Endothelial cell of hepatic sinusoid (primary cell): ENCODE results near the gene CORO2B.

Experiments
- in situ Hi-C: cut with HindIII; loops from 2 replicates; pipeline ENCODE4 v1.10.0; 2017; ENCODE audit warnings: low sequenced_read_pairs

Gene CORO2B

DNA sequence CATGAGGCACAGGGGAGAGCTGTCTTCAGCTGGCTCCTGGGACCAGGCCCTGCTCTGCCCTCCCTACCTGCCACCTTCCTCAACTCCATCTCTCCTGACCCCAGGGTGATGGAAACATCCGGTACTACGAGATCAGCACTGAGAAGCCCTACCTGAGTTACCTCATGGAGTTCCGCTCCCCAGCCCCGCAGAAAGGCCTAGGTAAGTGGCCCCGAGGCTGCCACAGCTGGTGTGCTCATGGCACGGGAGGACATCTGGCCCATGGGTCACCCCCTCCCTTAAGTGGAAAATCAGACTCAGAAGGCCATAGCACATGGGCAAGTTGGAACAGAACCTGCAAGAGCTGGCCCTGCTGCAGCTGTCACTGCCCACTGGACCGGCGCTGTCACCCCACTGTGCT is 136.3 kb downstream of the CORO2B start:
- in situ Hi-C loops: no loop called here

DNA sequence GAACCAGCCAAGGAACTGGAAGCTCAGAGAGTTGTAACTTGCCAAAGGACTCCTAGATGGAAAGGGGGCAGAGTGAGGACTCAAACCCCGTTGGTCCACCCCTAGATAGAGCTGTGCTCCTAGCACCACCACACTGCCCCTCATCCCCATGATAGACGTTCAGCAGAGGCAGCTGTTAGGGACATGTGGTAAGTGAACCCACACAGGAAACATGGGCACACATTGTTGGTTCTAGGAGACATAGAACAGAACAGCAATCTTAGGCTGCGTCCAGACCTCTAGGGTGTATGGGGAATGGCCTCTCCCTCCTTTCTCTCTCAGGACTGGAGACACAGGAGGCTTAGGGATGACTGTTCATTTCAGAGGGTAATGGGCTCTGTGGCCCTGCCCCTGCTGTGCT is 139.2 kb downstream of the CORO2B start:
- in situ Hi-C loops: no loop called here

DNA sequence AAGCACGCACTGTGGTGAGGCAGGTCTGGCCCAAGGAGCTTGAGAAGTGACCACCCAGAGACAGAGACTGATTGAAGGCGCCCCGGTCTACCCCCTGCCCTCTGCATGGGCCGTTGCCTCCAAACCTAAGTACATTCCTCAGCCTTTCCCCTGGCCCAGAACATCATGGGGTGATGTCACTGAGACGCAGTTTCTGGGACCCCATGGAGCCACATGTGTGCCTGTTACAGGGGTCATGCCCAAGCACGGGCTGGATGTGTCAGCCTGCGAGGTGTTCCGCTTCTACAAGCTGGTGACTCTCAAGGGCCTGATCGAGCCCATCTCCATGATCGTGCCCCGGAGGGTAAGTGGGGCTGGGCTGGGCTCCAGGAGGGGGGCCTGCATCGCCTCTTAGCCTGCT is 139.7 kb downstream of the CORO2B start:
- in situ Hi-C loops: no loop called here

GRCh38 chr15:68719051-68719450 is 140.3 kb downstream of the CORO2B start:
- in situ Hi-C loops: no loop called here

- in situ Hi-C loops: no loop called here
These were observed 140.9 kb downstream of the CORO2B start for GRCh38 chr15:68719672-68720071.

- in situ Hi-C loops: no loop called here
These were observed 143.1 kb downstream of the CORO2B start for GRCh38 chr15:68721886-68722285.

DNA sequence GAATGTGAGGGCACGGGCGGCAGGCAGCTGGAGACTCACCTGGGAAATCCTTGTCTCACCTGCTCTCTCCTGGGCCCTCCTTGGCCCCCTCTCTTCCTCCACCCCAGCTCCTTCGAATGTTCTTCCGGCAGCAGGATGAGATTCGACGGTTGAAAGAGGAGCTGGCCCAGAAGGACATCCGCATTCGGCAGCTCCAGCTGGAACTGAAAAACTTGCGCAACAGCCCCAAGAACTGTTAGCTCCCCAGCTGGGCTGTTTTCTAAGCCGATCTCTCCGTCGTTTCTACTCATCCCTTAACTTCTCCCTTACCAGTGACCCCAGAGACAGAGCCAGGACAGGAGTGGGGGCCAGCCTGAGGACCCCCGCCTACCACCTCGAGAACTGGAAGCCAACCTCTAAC is 146.9 kb downstream of the CORO2B start:
- in situ Hi-C loops: no loop called here

- in situ Hi-C loops: no loop called here
These were observed 147.5 kb downstream of the CORO2B start for GRCh38 chr15:68726246-68726645.

DNA sequence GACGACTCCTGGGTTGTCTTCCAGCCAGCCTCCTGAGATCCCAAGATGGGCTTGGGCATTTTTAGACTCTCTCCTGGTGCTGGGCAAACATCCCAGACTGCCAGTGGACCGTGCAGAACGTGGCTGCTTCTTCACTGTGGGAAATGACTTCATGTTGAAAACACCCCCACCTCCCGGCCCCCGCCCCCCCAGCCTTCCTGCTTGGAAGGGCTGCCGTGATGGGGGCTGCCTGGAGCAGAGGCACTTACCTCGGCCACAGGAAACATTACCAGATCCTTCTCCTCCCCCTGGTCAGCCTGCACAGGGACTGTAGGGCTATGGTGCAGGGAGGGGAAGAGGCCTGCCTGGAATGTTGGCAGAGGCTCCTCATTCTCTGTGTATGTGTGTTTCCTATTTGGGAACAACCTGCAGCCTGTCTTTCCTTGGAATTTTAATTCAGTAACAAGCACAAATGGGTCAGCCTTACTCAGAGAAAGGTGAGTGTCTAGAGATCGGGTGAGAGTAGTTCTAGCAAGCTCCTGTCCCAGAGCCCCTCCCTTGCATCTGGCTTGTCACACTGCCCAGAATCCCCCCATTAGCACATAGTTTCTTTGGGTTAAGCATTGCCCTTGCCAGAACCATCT is 151.1 kb downstream of the CORO2B start:
- in situ Hi-C loops: no loop called here

DNA sequence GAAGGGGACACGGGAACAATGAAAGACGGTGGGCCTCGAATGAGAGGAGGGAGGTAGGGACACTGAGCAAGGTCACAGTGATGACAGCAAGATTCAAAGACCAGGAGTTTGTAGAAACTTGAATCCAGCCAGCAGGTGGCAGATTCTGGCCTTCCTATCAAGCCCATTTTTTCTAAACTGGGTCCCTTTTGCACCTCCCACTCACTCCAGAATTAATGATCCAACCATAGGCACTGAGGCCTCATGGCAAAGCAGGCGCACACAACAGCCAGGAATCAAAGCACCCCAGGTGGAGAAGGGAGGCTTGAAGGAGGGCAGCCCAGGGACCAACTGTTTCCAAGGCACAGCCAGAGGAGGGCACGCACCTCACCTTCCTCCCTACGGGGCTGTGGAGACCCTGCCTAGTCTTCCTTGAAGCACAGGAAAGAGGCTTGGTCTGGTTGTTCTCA is 151.7 kb downstream of the CORO2B start:
- in situ Hi-C loops: no loop called here

- in situ Hi-C loops: no loop called here
These were observed 152.4 kb downstream of the CORO2B start for GRCh38 chr15:68730976-68731897.

- in situ Hi-C loops: no loop called here
These were observed 153.7 kb downstream of the CORO2B start for GRCh38 chr15:68732451-68732850.

GRCh38 chr15:68733666-68734065 is 154.9 kb downstream of the CORO2B start:
- in situ Hi-C loops: no loop called here

GRCh38 chr15:68734352-68734751 is 155.6 kb downstream of the CORO2B start:
- in situ Hi-C loops: no loop called here

- in situ Hi-C loops: no loop called here
These were observed 156.1 kb downstream of the CORO2B start for GRCh38 chr15:68734881-68735280.

DNA sequence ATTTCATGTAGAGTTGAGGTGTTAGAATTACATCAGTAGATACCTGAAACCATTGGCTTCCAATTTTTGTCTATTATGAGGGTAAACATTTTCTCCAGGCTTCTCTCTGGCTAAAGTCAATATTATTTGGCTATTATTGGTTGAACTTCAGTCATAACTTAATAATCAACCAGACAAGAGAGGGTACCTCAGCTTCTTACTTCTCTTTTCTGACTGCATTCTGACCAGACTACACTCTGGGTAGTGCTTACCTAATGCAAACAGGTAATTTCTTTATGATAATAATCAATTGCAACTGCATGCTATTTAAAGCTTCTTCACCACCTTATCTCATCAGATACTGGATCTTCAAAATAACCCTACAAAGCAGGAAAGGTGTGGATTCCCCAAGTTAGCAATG is 156.8 kb downstream of the CORO2B start:
- in situ Hi-C loops: no loop called here

DNA sequence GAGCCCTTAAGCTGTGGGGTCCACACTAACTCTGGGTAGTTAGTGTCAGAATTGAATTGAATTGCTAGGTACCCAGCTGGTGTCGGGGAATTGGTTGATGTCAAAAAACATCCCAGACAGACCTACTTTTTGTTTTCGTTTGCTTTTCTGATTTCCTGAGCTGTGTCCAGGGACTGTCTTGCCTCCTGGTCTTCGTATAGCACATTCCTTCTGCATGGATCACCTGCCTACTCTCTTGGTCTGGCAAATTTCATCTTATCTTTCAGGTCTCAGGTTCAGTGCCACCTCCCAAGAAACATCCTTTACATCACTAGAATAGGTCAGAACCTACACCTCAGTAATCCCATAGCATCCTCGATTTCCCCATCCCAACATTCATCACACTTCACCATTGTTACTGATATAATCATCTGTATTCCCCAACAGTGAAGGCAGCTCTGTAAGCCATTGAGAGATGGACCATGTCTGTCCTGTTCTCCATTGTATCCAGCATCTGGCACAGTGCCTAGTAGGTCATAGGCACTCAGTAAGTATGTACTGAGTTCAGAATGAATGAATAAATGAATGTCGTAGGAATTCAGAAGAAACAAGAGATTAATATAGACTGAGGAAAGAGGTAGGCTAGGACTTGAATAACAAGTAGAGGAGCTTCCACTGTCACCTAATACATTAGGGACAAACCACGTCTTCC is 160.7 kb downstream of the CORO2B start:
- in situ Hi-C loops: no loop called here

DNA sequence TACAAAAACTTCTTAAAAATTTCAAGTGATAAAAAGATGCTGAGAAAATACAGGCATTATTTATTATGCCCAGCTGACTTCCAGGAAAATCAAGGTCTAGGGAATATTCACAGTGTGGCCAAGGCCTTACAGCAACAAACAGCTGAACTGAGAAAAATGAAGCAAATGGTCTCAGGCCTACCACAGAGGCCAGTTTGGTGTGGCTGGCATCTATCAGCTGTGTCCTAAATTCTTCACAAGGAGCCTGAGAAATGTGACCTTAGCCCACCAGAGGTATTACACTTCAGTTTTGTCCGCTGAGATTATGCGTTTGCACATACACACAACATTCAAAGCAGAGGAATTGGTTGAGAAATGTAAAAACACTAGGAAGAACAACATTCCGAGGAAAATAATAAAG is 164.5 kb downstream of the CORO2B start:
- in situ Hi-C loops: no loop called here

DNA sequence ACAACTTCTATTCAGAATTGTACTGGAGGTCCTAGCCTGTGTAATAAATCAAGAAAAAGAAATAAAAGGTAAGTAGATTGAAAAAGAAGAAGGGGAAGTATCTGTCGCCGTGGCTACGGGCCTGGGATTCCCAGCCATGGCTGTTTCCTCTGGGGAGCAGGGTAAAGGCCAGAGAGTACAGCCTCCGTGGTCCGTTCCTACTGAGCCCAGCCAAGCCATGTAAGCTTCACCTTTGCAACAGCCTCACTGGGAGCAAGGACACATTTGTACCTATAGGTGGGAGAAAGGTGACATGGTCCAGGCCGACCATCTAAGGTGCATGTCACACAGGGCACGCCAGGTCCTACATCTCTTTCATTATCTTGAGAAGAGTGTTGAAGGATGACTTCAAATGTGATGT is 170.6 kb downstream of the CORO2B start:
- in situ Hi-C loops: no loop called here

DNA sequence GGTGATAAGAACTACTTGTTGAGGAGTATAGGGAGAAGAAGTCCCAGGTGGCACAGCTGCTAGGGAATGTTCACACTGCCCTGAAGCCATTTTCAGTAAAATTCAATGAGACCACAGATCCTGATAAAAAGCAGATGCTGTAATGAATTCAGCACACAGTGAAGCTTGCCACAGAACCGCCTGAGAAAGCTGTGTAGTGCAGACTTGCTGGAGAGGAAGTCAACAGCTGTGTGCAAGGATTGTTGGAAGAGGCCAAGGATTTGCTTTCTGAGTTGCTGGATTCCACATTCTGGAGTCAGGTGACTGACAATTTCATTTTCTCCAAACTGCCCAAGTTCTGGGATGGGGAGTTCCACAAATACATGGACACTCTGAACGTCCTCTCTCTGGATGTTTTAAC is 171.0 kb downstream of the CORO2B start:
- in situ Hi-C loops: no loop called here

DNA sequence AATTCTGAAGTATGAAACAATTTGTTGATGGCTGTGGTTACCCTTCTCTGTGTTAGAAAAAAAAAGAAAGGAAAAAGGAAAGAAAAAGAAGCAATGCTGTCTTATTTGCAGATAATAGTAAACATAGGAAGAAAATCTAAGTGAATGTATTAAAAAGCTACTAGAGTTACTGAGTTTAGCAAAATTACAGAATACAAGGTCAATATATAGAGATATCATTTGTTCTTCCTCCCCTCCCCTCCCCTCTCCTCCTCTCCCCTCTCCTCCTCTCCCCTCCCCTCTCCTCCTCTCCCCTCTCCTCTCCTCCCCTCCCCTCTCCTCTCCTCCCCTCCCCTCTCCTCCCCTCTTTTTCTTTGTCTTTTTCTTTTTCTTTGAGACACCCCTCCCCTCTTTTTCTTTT is 172.8 kb downstream of the CORO2B start:
- in situ Hi-C loops: no loop called here

DNA sequence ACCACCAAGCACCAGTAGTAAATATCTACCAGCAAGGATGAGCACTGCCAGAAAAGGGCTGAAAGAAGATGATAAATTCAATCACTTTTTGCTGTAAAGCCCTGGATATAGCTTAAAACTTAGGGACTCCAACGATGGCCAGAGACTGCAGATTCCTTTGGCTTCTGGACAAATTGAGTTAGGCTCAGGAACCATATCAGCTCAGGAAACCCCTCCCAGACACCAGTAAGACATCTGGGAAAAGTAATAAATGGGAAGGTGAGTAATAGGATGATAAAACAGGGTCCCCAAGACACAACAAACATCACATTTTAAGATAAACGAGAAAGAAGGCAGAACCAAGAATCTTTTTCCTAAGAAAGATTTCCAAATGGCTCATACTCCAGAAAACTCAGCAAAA is 176.9 kb downstream of the CORO2B start:
- in situ Hi-C loops: no loop called here
